Measurements from ENCODE around the gene PITHD1.

DNA sequence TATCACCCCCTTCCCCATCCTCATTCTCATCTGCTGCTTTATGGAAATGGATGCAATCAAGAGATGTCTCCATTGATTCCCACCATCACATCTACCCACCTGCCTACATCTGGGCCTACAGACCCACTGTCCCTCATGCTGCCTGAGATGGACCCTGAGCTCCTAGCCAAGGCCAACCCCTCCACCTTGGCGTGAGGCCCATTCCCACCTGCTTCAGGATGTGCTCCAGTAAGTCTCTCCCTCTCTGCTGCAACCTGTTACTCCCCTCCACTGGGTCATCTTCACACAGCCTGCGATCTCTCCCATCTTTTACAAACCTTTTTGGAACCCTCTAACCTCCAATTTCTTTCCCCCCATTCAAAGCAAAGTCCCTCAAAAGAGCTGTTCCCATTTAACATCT lies 26.8 kb downstream of the PITHD1 start:
- TF ChIP-seq, protein P1, sequence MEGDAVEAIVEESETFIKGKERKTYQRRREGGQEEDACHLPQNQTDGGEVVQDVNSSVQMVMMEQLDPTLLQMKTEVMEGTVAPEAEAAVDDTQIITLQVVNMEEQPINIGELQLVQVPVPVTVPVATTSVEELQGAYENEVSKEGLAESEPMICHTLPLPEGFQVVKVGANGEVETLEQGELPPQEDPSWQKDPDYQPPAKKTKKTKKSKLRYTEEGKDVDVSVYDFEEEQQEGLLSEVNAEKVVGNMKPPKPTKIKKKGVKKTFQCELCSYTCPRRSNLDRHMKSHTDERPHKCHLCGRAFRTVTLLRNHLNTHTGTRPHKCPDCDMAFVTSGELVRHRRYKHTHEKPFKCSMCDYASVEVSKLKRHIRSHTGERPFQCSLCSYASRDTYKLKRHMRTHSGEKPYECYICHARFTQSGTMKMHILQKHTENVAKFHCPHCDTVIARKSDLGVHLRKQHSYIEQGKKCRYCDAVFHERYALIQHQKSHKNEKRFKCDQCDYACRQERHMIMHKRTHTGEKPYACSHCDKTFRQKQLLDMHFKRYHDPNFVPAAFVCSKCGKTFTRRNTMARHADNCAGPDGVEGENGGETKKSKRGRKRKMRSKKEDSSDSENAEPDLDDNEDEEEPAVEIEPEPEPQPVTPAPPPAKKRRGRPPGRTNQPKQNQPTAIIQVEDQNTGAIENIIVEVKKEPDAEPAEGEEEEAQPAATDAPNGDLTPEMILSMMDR (conservative IDR thresholded peaks at IDR 0.05) = no peak
- no peak for TF ChIP-seq ZFX (IDR thresholded peaks at IDR 0.05)
